Lower leg skin (tissue), 4 donors: ENCODE data around the gene ATOH8. TPM values are rescaled to one million over a fixed set of nuclear protein-coding genes. Genes with fewer than 3 reads are reported as not detected.

Experiments
- DNase-seq, 2 donors: peaks; one replicate each; pipeline ENCODE4 v3.0.0-alpha.2; 2019; ENCODE audit warnings: low spot score in 2 of 2
- H3K4me3 ChIP-seq: fragments of 200-600 bp; sonication (generic); 2 replicates; pipeline ENCODE4 v1.5.1; 2017; ENCODE audit warnings: mild to moderate bottlenecking, low read depth; ENCODE audit not compliant: poor library complexity, severe bottlenecking
- CTCF ChIP-seq, 3 donors: fragments of 450-650 bp; IDR thresholded peaks; one replicate each; pipeline ENCODE4 v1.5.1; 2016; ENCODE audit warnings: antibody characterized with exemption in 3 of 3, mild to moderate bottlenecking in 3 of 3, moderate library complexity in 2 of 3
- POLR2A ChIP-seq, 2 donors: fragments of 450-650 bp; IDR thresholded peaks; one replicate each; pipeline ENCODE4 v1.6.1; 2016 to 2017; ENCODE audit warnings: antibody characterized with exemption in 2 of 2, mild to moderate bottlenecking in 1 of 2, moderate library complexity in 1 of 2
- WGBS, 2 donors: methylation state at CpG; one replicate each; pipeline ENCODE4 v1.1.5; 2018; 5-methylcytosine and 5-hydroxymethylcytosine counted together
- intact Hi-C: fragments of 100-400 bp; cut with DNase I; formaldehyde crosslinking; loops from one replicate; pipeline ENCODE4 v1.15.0; 2023; ENCODE audit warnings: low total_unique reads
- total RNA-seq, 4 donors: library from RNA; depleted of rRNA; stranded (reverse); fragments of >200 nt; gene quantifications; one replicate each; pipeline ENCODE4 v1.1.0, GENCODE V29; 2016

ATOH8 gene
- total RNA-seq, 4 donors from 2014 or later: 27.3 to 79.8 (median 33.7) TPM

GRCh38 chr2:85731606-85732005, 22.2 kb upstream of the ATOH8 start:
- DNase-seq: no peak
- no peak overlapping the region for H3K4me3 ChIP-seq
- intact Hi-C loops: no loop called here
- TF ChIP-seq POLR2A (IDR thresholded peaks at IDR 0.05): no peak
- no peak for TF ChIP-seq CTCF (IDR thresholded peaks at IDR 0.05)
- 65 to 72% methylated on average over 3 of the region's 3 CpGs for whole genome bisulfite sequencing, 2 donors

GRCh38 chr2:85732467-85733120, 21.2 kb upstream of the ATOH8 start:
- TF ChIP-seq CTCF (IDR thresholded peaks at IDR 0.05) (no peak), POLR2A (IDR thresholded peaks at IDR 0.05) (no peak)
- H3K4me3 ChIP-seq: no peak overlapping the region
- no peak for DNase-seq
- WGBS, 2 donors: 61 to 71% methylated on average over 2 of the region's 2 CpGs
- intact Hi-C loops: no loop called here

DNA sequence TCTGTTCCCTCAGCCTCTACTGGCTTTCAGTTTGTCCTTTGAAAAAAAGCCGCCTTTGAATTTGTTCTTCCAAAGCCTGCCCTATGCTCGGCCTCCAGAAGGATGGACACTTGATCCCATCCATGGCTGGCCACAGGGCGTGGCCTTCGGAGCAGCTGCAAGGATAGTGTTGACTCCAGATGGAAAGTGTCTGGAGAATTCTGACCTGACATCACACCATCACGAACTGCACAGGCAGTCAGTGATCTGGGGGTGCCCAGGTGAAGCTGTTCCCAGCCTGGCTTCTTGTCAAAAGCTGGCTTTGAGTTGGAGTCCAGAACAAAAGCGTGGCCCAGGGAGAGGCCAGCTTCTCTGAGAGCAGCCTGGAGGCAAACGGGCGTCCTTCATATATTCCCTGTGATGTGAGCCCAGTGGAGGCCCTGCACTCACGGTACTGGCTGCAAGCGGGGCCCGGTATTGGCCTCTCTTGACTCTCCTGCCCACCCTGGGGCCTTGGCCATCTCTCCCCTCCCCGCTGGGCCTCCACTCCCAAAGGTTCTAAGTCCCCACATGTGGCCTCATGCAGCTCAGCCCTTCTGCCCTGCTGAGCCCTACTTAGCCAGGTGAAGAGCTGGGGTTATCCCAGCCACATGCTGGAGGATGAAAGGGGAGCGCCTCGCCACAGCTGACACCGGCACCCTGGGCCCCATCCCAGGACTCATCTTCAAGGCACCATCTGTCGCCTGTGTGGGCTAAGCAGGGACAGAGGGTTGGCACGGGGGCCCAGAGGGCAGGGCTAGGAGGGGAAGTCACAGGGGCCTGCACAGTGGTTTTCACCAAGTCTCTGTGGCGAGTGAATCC, 20.4 kb upstream of the ATOH8 start:
- H3K4me3 ChIP-seq: no peak overlapping the region
- no peak for DNase-seq
- 80 to 88% methylated on average over 14 to 17 of the region's 18 CpGs for WGBS, 2 donors
- intact Hi-C loops: no loop called here
- TF ChIP-seq CTCF (IDR thresholded peaks at IDR 0.05): no peak
- no peak for TF ChIP-seq POLR2A (IDR thresholded peaks at IDR 0.05)

- DNase-seq: no peak
- intact Hi-C loops: no loop called here
- whole genome bisulfite sequencing, 2 donors: 96% methylated on average over 4 of the region's 4 CpGs
Observed at GRCh38 chr2:85734015-85734414, 19.8 kb upstream of the ATOH8 start.

DNA sequence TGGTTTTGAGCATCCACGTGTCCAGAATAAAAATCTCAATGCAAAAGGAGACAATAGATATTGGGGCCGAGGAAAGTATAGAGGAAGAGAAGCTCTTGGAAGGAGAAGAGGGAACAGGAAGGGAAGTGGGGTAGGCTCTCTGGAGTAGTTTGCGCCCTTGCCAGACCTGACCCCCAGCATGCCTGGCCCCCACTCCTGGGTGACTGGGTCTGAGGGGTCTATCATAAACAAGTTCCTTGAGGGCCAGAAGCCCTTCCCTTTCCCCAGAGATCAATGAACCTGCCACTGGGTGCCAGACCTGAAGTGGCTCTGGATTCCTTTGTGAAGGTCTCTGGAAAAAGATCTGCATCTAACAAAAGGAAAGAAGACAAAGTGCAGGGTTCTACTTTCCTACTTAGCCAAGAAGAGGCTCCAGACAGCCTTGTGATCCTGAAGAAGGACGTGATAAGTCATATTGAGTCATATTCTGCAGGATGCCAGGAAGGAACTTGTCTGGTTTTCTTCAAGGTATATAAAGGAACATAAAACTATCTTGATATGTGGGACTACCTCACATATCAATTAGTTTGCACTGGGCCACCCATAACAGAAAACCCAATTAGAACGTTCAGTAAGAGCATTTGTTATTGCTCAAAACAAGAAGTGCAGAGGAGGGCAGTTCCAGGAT, 18.7 kb upstream of the ATOH8 start:
- no peak for DNase-seq
- TF ChIP-seq POLR2A (IDR thresholded peaks at IDR 0.05) (no peak), CTCF (IDR thresholded peaks at IDR 0.05) (no peak)
- no peak overlapping the region for H3K4me3 ChIP-seq
- WGBS, 2 donors: 79% methylated on average over 5 of the region's 5 CpGs
- intact Hi-C loops: no loop called here

More at GRCh38 chr2:85734015-85734414, 19.8 kb upstream of the ATOH8 start:
- H3K4me3 ChIP-seq: no peak overlapping the region
- no peak for TF ChIP-seq POLR2A (IDR thresholded peaks at IDR 0.05)

GRCh38 chr2:85735691-85736090, 18.1 kb upstream of the ATOH8 start:
- DNase-seq: no peak
- no peak overlapping the region for H3K4me3 ChIP-seq
- no peak for TF ChIP-seq CTCF (IDR thresholded peaks at IDR 0.05)
- TF ChIP-seq POLR2A (IDR thresholded peaks at IDR 0.05): no peak
- intact Hi-C loops: no loop called here
